ENCODE results near the gene SPOUT1.
"Not testable (repeated sequence)": the region's sequence is repeated elsewhere in the genome, so short reads cannot be mapped to it uniquely, and the experiment has no call there.

Gene SPOUT1, protein sequence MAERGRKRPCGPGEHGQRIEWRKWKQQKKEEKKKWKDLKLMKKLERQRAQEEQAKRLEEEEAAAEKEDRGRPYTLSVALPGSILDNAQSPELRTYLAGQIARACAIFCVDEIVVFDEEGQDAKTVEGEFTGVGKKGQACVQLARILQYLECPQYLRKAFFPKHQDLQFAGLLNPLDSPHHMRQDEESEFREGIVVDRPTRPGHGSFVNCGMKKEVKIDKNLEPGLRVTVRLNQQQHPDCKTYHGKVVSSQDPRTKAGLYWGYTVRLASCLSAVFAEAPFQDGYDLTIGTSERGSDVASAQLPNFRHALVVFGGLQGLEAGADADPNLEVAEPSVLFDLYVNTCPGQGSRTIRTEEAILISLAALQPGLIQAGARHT

DNA sequence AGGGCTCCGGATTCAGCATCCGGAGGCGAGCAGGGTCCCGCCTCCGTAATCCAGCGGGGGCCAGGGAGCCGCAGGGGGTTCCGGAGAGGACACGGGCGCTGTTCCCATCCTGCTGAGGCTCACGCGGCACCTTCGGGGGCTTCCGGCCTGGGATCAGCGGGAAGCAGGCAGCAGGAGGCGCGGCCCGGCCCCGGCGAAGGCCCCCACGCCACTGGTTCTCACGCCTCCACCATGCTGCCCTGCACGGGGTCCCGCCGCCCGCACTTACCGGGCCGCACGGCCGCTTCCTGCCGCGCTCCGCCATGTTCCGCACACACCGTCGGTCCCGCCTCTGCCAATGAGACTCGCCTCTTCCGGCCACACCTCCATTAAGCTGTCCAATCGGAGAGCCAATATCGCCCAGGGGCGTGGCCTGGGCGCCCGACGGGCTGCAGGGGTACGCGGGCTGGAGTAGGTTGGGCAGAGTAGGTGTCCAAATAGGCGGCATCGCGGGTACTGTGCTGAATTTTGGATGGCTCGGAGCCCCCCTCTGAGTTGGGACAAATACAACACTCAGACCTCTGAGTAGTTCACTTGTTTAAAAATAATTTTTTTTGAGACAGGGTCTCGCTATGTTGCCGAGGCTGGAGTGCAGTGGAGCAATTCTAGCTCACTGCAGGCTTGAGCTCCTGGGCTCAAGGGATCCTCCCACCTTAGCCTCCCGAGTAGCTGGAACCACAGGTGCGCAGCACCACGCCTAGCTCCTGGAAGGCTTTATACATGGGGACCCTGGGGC lies at the start of gene SPOUT1:
SPOUT1 (minus strand) TSS at position 318 of the 775 bp plus-strand sequence; CDS start at position 304, 14 bp downstream.
- peak; percentile 98 for DNase-seq

DNA sequence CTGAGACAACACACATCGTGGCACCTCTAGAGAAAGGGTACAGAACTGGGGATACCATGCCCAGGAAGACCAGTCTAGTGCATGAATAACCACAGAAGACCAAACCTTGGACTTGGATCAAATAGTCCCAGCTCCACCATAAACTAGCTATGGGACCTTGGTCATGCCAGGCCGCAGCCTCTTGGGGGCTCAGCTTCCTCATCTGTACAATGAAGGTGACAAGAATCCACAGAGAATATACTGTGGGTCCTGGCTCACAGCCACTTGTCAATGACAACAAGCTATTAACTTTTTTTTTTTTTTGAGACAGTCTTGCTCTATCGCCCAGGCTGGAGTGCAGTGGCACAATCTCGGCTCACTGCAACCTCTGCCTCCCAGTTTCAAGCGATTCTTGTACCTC lies 48.3 kb upstream of the SPOUT1 start:
- no peak for DNase-seq

DNA sequence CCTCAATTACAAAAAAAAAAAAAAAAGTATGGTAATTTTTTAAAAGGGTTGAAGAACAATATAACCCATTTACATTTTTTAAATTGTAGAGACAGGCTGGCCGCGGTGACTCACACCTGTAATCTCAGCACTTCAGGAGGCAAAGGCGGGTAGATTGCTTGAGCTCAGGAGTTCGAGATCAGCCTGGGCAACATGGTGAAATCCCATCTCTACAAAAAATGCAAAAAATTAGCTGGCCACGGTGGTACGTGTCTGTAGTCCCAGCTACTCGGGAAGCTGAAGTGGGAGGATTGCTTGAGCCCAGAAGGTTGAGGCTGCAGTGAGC lies 41.3 kb upstream of the SPOUT1 start:
- DNase-seq, result not testable (repeated sequence)

DNA sequence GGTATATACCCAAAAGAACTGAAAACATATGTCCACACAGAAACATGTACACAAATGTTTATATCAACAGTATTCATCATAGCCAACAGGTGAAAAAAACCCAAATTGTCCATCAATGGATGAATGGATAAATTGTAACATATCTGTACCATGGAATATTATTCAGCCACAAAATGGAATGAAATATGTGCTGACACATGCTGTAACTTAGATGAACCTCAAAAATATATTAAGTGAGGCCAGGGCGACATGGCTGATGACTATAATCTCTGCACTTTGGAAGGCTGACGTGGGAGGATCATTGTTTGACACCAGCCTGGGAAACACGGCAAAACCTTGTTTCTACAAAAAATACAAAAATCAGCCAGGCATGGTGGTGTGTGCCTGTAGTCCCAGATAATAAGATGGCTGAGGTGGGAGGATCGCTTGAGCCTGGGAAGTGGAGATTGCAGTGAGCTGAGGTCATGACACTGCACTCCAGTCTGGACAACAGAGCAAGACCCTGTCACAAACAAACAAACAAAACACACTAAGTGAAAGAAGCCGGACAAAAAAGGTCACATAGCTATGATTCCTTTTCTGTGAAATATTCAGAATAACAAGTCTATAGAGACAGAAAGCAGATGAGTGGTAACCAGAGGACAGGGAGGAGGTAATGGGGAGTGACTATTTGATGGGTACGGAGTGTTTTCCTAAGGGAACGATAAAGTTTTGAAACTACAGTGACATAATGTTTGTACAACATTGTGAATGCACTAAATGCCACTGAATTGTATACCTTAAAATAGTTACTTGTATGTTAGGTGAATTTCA lies 40.7 kb upstream of the SPOUT1 start:
- no peak for DNase-seq

DNA sequence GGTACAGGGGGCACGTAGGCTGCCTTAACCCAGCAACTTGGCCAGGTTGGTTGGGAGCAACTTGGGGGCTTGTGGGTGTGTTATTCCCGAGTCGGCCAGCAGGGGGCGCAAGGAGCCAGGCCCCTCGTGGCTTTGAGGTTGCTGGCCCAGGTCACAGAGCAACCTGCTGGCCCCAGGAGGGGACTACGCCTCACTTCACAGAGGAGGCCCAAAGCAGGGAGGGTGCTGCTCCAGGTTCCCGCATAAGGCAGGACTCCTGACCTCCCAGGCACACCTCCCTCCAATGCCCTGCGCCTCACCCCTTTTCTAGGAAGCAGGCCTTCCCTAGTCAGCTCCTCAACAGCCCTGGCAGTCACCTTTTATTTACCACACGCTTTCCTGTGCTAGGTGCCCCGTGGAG lies 34.1 kb upstream of the SPOUT1 start:
- peak; percentile 83 for DNase-seq

DNA sequence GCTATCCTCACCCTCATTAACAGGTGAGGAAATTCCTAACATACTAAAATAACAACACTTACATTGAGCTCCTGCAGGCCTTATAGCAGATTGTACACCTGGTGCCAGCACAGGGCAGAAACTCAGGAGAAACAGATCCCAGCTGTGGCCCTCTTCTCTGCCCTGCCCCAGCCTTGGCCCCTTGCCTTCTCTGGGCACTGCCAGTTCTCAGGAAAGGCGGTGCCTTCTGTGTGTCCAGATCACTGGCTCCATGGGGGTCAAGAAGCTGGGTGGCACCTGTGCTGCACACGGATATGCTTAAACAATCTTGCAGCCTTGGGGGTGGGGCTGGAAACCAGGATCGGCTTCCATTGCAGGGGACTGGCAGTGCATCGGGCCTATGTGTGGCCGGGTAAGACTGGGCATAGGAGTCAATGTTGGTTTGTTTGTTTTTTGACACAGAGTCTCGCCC lies 32.8 kb upstream of the SPOUT1 start:
- no peak for DNase-seq

DNA sequence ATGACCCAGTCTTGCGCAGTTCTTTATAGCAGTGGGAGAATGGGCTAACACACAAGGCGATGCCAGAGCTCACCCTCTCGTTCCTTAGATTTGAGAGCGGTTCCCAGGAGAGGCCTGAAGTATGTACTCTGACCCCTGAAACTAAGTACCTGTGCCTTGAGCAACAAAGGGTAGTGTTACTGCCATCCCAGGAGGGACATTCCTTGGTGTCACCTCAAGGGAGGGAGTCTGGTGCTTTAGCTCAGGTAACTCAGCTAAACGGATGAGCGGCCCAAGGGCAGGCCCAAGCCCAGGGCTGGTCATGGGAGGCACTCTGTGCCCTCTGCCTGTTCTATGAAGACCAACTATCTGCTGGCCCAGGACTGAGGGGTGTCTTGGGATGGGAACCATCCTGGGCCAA lies 31.9 kb upstream of the SPOUT1 start:
- DNase-seq, result no peak

DNA sequence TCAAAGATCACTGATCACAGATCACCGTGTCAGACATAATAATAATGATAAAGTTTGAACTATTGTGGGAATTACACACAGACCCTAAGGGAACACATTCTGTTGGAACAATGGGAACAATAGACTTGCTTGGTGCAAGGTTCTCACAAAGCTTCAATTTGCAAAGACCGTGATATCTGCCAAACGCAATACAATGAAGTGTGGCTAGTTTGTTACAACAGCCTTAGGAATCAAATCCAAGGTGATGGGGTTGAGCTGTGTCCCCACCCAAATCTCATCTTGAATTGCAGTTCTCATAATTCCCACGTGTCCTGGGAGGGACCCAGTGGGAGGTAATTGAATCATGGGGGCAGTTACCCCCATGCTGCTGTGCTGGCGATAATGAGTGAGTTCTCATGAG lies 31.3 kb upstream of the SPOUT1 start:
- no peak for DNase-seq

DNA sequence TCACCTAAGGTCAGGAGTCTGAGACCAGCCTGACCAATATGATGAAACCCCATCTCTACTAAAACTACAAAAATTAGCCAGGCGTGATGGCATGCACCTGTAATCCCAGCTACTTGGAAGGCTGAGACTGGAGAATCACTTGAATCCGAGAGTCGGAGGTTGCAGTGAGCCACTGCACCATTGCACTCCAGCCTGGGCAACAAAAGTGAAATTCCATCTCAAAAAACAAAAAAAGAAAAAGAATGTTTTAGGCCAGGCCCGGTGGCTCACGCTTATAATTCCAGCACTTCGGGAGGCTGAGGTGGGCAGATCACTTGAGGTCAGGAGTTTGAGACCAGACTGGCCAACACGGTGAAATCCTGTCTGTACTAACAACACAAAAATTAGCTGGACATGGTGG lies 28.9 kb upstream of the SPOUT1 start:
- DNase-seq, result not testable (repeated sequence)

DNA sequence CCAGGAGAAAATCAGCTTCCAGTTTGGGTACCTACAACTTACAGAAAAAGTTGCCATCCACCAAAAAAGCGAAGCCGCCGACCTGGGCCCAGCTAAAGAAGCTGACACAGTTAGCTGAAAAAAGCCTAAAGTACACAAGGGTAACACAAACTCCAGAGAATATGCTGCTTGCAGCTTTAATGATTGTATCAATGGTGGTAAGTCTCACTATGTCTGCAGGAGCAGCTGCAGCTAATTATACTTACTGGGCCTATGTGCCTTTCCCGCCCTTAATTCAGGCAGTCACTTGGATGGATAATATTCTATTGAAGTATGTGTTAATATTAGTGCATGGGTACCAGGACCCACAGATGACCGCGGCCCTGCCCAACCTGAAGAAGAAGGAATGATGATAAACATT lies 24.9 kb upstream of the SPOUT1 start:
- not testable (repeated sequence) for DNase-seq

DNA sequence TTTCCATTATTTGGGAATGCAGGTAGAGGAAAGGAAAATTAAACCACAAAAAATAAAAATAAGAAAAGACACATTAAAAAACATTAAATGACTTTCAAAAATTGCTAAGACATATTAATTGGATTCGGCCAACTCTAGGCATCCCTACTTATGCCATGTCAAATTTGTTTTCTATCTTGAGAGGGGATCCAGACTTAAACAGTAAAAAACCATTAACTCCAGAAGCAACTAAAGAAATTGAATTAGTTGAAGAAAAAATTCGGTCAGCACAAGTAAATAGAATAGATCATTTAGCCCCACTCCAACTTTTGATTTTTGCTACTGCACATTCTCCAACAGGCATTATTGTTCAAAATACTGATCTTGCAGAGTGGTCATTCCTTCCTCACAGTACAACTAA lies 23.1 kb upstream of the SPOUT1 start:
- DNase-seq, result not testable (repeated sequence)

DNA sequence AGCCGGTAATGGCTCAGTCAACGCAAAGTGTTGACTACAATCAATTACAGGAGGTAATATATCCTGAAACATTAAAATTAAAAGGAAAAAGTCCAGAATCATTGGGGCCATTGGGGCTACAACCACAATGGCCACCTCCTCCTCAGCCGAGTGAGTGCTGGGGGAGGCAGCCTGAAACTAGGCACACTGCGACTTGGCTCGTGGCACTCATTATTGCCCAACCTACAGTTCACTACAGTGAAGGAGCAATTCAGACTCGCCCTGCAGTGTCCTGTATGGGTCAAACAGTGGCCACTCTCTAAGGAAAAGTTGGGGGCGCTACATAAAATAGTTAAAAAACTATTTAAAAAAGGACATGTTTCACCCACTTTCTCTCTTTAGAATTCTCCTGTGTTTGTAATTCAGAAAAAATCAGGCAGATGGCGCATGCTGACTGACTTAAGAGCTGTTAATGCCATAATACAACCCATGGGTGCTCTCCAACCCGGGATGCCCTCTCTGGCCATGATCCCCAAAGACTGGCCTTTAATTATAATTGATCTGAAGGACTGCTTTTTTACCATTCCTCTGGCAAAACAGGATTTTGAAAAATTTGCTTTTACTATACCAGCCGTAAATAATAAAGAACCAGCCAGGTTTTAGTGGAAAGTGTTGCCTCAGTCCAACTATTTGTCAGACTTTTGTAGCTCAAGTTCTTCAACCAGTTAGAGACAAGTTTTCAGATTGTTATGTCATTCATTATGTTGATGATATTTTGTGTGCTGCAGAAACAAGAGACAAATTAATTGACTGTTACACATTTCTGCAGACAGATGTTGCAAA lies 22.4 kb upstream of the SPOUT1 start:
- DNase-seq, result peak; percentile 29

DNA sequence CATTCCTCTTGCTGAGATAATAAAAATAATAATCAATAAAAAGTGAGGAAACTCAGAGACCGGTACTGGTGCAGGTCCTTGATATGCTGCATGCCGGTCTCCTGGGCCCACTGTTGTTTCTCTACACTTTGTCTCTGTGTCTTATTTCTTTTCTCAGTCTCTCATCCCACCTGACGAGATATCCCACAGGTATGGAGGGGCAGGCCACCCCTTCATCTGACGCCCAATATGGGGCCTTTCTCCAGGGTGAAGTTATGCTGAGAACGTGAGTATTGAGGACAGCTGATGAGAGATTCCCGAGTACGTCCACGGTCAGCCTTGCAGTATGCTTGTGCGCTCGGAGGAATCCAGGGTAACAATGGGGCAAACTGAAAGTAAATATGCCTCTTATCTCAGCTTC lies 21.4 kb upstream of the SPOUT1 start:
- not testable (repeated sequence) for DNase-seq

DNA sequence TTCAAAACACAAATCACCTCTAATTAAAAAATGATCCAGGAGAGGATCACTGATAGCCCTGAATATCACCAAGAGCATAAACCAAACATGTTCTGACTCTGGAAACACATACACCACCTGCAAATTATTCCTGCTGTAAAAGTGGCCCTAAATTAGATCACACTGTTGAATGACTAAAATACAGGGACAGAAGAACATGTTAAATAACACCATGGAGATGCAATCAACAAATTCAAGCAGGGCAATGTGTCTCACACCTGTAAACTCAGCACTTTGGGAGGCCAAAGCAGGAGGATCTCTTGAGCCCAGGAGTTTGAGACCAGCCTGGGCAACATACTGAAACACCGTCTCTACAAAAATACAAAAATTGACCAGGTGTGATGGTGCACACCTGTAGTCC lies 18.2 kb upstream of the SPOUT1 start:
- DNase-seq, result no peak

DNA sequence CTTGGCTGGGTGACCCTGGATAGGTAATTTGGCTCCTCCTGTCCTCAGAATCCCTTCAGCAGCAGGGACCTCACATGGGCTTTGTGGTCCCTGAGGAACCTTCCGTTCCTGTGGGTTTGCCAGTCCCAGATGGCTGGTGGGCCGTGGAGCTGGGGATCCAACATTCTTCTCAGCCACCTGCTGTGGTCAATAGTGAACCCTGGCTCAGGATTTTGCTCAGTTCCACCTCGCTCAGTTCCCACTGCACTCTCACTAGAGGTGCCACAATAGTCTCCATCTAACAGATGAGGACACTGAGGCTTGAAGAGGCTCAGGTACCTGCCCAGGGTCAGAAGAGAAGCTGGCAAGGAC lies 17.1 kb upstream of the SPOUT1 start:
- DNase-seq, result no peak

DNA sequence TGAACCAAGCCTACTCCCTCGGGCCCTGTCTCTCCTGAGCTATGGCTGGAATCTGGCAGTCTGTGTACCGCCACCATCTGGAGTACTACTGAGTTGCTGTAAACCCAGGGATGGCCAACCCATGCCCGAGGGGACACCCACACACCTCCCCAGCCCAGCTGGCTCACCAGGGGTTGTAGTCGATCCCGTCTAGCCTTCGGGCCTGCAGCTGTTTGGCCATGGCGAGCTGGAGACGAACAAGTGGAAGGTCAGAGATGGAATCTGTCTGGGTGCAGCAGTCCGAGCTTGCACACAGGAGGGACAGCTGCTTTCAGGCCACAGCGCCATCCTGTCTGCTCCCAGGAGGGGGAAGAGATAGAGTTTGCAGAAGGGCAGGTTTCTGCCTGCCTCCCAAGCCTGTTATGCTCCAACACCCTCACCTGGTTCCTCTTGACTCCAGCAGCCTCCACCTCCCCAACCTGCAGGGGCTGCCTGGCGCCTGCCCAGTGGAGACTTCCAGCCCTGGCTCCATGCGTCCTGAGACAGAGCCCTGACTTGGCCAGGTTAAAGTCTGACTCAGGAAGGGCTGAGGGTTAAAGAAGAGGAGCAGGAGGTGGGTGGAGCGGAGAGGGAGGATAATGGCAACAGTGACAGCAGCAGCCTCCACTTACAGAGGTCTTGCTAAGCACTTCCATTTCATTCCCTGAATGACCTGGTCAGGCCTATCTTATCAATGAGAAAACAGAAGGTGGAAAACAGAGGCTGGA lies 15.8 kb upstream of the SPOUT1 start:
- DNase-seq, result no peak

DNA sequence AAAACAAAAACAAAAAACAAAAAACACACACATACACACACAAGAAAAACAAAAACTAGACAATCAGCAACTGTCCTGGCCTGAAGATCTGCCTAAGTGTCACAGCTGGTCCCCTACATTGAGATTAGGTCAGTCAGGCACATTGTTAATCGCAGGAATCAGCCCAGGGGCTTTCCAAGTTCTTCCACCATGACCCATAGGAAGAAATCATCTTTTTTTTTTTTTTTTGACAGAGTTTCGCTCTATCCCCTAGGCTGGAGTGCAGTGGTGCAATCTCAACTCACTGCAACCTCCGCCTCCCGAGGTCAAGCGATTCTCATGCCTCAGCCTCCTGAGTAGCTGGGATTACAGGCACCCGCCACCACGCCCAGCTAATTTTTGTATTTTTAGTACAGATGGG lies 13.6 kb upstream of the SPOUT1 start:
- DNase-seq, result not testable (repeated sequence)

DNA sequence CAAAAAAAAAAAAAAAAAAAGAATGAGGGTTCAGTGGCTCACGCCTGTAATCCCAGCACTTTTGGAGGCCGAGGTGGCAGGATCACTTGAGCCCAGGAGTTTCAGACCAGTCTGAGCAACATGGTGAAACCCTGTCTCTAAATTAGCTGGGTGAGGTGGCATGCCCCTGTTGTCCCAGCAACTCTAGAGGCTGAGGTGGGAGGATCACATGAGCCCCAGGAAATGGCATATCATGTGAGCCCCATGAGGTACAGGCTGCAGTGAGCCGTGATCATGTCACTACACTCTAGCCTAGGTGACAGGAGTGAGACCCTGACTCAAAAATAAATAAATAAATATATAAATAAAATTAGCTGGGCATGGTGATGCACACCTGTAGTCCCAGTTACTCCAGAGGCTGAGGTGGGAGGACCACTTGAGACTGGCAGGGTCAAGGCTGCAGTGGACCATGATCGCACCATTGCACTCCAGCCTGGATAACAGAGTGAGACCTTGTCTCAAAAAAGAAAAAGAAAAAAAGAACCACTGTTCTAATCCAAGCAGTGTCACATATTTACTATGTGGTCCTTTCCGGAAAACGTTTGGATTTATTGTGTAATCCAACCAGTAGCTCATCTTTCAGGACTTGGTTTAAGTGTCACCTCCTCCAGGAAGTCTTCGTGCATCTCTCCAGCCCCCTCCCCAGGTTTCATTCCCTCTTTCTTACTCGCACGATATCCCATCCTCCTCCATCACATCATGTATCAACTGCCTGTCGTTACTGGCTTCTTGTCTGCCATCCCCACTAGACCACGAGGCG lies 12.3 kb upstream of the SPOUT1 start:
- no peak for DNase-seq

DNA sequence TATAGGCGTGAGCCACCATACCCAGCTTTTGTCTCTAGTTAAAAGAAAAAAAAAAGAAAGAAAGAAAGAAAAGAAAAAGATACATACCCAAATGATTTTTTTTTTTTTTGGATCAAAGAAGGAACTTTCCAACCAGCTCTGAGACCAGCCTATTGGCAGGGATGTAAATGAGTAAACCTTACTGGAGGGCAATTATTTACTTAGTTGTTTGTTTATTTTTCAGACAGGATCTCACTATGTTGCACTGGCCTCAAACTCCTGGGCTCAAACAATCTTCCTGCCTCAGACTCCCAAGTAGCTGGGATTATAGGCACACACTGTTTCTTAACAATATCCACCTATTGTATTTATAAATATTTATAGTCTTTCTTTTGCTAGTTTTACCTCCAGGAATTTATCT lies 10.9 kb upstream of the SPOUT1 start:
- DNase-seq, result no peak

DNA sequence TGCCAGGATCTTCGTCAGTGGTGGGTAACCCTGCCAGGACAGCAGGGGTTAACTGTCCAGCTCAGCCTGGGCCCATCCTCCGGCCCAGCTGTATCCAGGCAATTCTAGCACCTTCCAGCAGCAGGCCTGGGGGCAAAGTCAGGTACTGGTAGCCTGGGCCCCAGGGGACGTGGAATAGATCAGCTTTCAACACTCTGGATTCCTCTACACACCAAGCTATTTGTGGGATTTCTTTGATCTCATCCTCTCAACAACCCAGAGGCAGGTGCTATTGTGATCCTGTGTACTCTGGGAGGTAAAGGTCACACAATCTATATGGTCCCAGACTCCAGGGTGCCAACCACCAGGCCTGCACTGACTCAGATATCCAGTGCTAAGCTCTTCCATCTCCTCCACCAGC lies 8.7 kb upstream of the SPOUT1 start:
- DNase-seq, result no peak

DNA sequence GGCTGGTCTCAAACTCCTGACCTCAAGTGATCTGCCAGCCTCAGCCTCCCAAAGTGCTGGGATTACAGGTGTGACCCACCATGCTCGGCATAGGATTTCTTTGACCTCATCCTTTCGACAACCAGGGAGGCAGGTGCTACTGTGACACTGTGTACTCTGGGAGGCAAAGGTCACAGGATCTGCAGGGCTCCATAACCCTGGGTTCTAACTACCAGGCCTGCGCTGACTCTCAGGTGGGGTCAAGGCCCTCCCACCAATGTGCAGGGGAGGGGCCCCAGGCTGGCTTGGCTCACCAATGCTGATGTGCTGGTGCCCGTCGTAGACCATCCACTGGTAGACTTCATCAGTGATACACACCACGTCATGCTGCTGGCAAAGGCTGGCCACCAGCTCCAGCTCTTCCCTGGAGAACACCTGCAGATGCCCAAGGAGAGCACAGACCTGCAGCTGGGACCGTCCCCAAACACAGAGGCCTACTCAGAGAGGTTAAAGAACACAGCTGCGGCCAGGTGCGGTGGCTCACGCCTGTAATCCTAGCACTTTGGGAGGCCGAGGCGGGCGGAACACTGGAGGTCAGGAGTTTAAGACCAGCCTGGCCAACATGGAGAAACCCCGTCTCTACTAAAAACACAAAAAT lies 7.0 kb upstream of the SPOUT1 start:
- DNase-seq, result no peak
